A549 (cell line): Measurements from ENCODE around the gene LCN15. TPM values are rescaled to one million over a fixed set of nuclear protein-coding genes. Genes with fewer than 3 reads are reported as not detected.
A peak's percentile ranks its signal among the peaks of the same experiment; 100 is the strongest.

ENCODE experiments used
- ATAC-seq, 2 experiments: fragments of 200-7000 bp in 1 of 2; fragments of >200 bp in 1 of 2; cut with Nextera tagmentation in 1 of 2; cut with Tn5 transposase in 1 of 2; 3 replicates each; pipeline versions ENCODE4 v1.8.0 to v1.9.1; 2018 to 2020; ENCODE audit warnings: mild to moderate bottlenecking in 1 of 2, moderate library complexity in 1 of 2
- CTCF ChIA-PET: fragments of 300-600 bp; sonication (Branson Sonifier 250); formaldehyde crosslinking; extraction: SDS; loops from one replicate; lab custom pipeline; 2021; ENCODE audit warnings: antibody characterized with exemption, inconsistent platforms; lab: Yijun Ruan, JAX
- POLR2A ChIA-PET: fragments of 350-600 bp; formaldehyde crosslinking; extraction: SDS; loops from one replicate; lab custom pipeline; 2021; ENCODE audit warnings: antibody characterized with exemption, inconsistent platforms; lab: Yijun Ruan, JAX
- DNase-seq, 2 experiments: peaks; one replicate each; pipeline versions ENCODE4 v3.0.0 to v3.0.0-alpha.2; 2011 to 2016; ENCODE audit warnings: low read depth in 1 of 2, low spot score in 1 of 2
- FAIRE-seq: peaks from 2 replicates; lab custom pipeline; 2011; peaks lifted over from hg19 to GRCh38; lab: Jason Lieb, UNC
- H3K27ac ChIP-seq, 2 experiments: fragments of >200 bp; sonication (Bioruptor Twin); formaldehyde crosslinking; 3 replicates each; pipeline ENCODE4 v1.5.1; 2016 to 2017
- H3K4me1 ChIP-seq: fragments of >200 bp; sonication (Bioruptor Twin); formaldehyde crosslinking; 3 replicates; pipeline ENCODE4 v1.6.1; 2016
- H3K4me2 ChIP-seq: fragments of >200 bp; sonication (Bioruptor Twin); formaldehyde crosslinking; 3 replicates; pipeline ENCODE4 v1.6.1; 2016
- H3K4me3 ChIP-seq: fragments of >200 bp; sonication (Bioruptor Twin); formaldehyde crosslinking; 3 replicates; pipeline ENCODE4 v1.5.1; 2016
- H3K9me3 ChIP-seq: fragments of >200 bp; sonication (Bioruptor Twin); formaldehyde crosslinking; 3 replicates; pipeline ENCODE4 v1.6.1; 2016
- CBX2 ChIP-seq: fragments of 200-600 bp; sonication (generic); IDR thresholded peaks from 2 replicates; pipeline ENCODE4 v1.6.1; 2016; ENCODE audit warnings: low read depth, mild to moderate bottlenecking, borderline replicate concordance
- CBX8 ChIP-seq: fragments of 200-600 bp; sonication (generic); IDR thresholded peaks from 2 replicates; pipeline ENCODE4 v1.6.1; 2016
- CHD2 ChIP-seq: fragments of 150-350 bp; IDR thresholded peaks from 2 replicates; pipeline ENCODE4 v1.6.1; 2014; ENCODE audit warnings: low read length; ENCODE audit not compliant: partially characterized antibody
- CTCF ChIP-seq: fragments of >200 bp; sonication (Bioruptor Twin); formaldehyde crosslinking; IDR thresholded peaks from 3 replicates; pipeline ENCODE4 v1.5.1; 2016
- FOSL2 ChIP-seq, 2 experiments: fragments of 450-650 bp in 1 of 2; fragments of >200 bp in 1 of 2; sonication (Bioruptor Twin) in 1 of 2; formaldehyde crosslinking; IDR thresholded peaks; 2 replicates each; pipeline versions ENCODE4 v1.5.0 to v1.6.1; 2016 to 2020; ENCODE audit warnings: mild to moderate bottlenecking in 1 of 2, moderate library complexity in 1 of 2
- HDAC2 ChIP-seq: fragments of 200-600 bp; sonication (generic); IDR thresholded peaks from 2 replicates; pipeline ENCODE4 v1.6.1; 2016
- HEYL ChIP-seq: fragments of 250-450 bp; sonication (Bioruptor Pico); IDR thresholded peaks from 2 replicates; pipeline ENCODE4 v1.8.0; 2021; ENCODE audit warnings: mild to moderate bottlenecking, moderate library complexity
- HOXB5 ChIP-seq: fragments of 250-450 bp; sonication (Bioruptor Pico); IDR thresholded peaks from 2 replicates; pipeline ENCODE4 v1.5.0; 2020; ENCODE audit warnings: mild to moderate bottlenecking, moderate library complexity
- MYC ChIP-seq: IDR thresholded peaks from 2 replicates; pipeline ENCODE4 v1.6.1; 2012; ENCODE audit warnings: mild to moderate bottlenecking, inconsistent platforms, low read length, improper control_type of control experiment, borderline replicate concordance
- POLR2AphosphoS2 ChIP-seq: conservative IDR thresholded peaks from 2 replicates; pipeline ENCODE4 v1.6.1; 2012; ENCODE audit warnings: low read length, improper control_type of control experiment, inconsistent platforms
- SMC3 ChIP-seq: fragments of >200 bp; sonication (Bioruptor Twin); formaldehyde crosslinking; IDR thresholded peaks from 3 replicates; pipeline ENCODE4 v1.6.1; 2018; ENCODE audit warnings: inconsistent platforms
- USF2 ChIP-seq: fragments of 450-650 bp; IDR thresholded peaks from 2 replicates; pipeline ENCODE4 v1.6.1; 2014; ENCODE audit warnings: antibody characterized with exemption
- WGBS: methylation state at CpG from one replicate; pipeline ENCODE4 v1.1.6; 2017; ENCODE audit errors: missing lambda C conversion rate; 5-methylcytosine and 5-hydroxymethylcytosine counted together
- polyA plus RNA-seq, 4 experiments: library from polyadenylated mRNA; depleted of rRNA in 3 of 4; stranded (reverse); fragments of >200 nt; fragmentation: RNase III in 1 of 4; extraction: RNeasy Plus Mini Kit Qiagen cat#74134 plus additional on column Dnase treatment in 1 of 4; gene quantifications; 2 replicates in 3 of 4; 3 replicates in 1 of 4; pipeline ENCODE4 v1.2.3, GENCODE V29; 2011 to 2017
- TF ChIP-seq, protein P1 (sequence below): IDR thresholded peaks from 2 replicates; pipeline ENCODE4 v1.6.1; 2012
- TF ChIP-seq, protein P2 (sequence below): IDR thresholded peaks from 2 replicates; pipeline ENCODE4 v1.6.1; 2012

The LCN15 gene
- polyA plus RNA-seq, 2 of the 4 experiments (the other 2 are of a cell fraction) = 0.09 to 0.10 TPM

- H3K27ac ChIP-seq = no peak overlapping the region
- FAIRE-seq = no peak
- ChIA-PET CTCF (interaction anchor here (0.7 to 5.7 kb wide), 7 partner anchors 10 to 241 kb away, joined by 3 to 110 read pairs (median 6); partner anchors contain the start of genes AJM1 and RABL6), POLR2A (interaction anchor here (1.9 kb wide), 1 partner anchor 66 kb away, joined by 7 read pairs; no protein-coding TSS in a partner anchor)
- no peak overlapping the region for H3K4me3 ChIP-seq
- no peak for TF ChIP-seq CBX2
- no peak for TF ChIP-seq HOXB5 (CRISPR knock-in tag)
- no peak for TF ChIP-seq HDAC2
- no peak for TF ChIP-seq USF2
- TF ChIP-seq HEYL (CRISPR knock-in tag) = no peak
- TF ChIP-seq CBX8 = no peak
- no peak for TF ChIP-seq CTCF
- TF ChIP-seq, protein P1, sequence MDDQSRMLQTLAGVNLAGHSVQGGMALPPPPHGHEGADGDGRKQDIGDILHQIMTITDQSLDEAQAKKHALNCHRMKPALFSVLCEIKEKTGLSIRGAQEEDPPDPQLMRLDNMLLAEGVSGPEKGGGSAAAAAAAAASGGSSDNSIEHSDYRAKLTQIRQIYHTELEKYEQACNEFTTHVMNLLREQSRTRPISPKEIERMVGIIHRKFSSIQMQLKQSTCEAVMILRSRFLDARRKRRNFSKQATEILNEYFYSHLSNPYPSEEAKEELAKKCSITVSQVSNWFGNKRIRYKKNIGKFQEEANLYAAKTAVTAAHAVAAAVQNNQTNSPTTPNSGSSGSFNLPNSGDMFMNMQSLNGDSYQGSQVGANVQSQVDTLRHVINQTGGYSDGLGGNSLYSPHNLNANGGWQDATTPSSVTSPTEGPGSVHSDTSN = no peak
- no peak for TF ChIP-seq POLR2AphosphoS2
- TF ChIP-seq CHD2 = no peak
- TF ChIP-seq MYC = no peak
- TF ChIP-seq SMC3 = no peak
- TF ChIP-seq, protein P2, sequence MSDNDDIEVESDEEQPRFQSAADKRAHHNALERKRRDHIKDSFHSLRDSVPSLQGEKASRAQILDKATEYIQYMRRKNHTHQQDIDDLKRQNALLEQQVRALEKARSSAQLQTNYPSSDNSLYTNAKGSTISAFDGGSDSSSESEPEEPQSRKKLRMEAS = no peak
- no peak for DNase-seq
- ATAC-seq = no peak
- H3K4me2 ChIP-seq = no peak overlapping the region
- H3K9me3 ChIP-seq = no peaks in the 10 kb centered on the region
- WGBS = 88% methylated on average over 13 of the region's 14 CpGs
- H3K4me1 ChIP-seq = peaks cover 37% of the 10 kb centered on the region
Measured at GRCh38 chr9:136794281-136794999, 30.1 kb upstream of the LCN15 start.

DNA sequence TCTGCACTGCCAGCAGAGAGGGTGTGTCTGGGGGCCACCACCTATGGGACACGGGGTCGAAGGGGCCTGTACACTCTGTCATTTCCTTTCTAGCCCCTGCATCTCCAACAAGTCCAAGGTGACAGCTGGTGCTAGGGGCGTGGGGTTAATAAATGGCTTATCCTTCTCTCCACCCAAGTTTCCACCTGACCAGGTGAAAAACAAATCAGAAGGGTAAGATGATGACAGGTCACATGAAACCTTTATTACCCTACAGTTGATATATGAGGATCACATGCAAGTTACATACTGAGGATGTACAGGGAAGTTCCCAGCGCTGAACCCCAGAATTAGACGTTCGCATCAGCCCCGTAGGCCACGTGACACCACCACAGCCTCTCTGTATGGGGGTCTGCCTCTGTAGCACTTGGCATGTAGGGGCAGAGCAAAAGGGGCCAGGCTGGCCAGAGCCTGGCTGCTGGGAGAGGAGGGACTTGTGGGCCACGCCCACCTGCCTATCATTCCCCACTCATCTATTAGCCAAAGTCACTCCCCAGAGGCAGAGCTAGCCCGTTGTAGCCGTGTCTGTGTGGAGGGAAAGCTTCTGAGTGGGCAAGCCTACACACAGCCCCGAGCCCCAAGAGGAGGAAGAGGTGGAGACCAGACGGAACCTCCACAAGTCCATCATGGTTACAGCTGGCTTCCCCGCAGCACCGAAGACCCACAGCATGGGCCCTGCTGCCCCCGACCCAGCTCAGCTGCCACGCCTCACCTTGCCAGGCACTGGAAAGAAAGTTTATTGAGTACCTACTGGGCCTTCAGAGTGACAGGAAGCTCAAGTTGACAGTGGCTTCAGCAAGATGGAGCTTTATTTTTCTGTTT is 29.0 kb upstream of the LCN15 start:
- Histone ChIP-seq H3K4me1 (peaks cover 40% of the 10 kb centered on the region), H3K4me3 (no peak overlapping the region), H3K9me3 (no peaks in the 10 kb centered on the region), H3K27ac (no peak overlapping the region), H3K4me2 (no peak overlapping the region)
- ATAC-seq (no peak), DNase-seq (peak in 1 of 2 experiments; percentile 36), FAIRE-seq (no peak)
- no peak for TF ChIP-seq FOSL2 (IDR thresholded peaks at IDR 0.05)
- TF ChIP-seq FOSL2 (CRISPR knock-in tag; IDR thresholded peaks at IDR 0.05) = no peak
- TF ChIP-seq MYC = no peak
- WGBS = 71% methylated on average over 16 of the region's 17 CpGs
- POLR2A ChIA-PET = interaction anchor here (1.9 kb wide), 1 partner anchor 65 kb away, joined by 7 read pairs; no protein-coding TSS in a partner anchor
- CTCF ChIA-PET = interaction anchor here (0.6 to 5.7 kb wide), 20 partner anchors 11 to 333 kb away, joined by 3 to 110 read pairs (median 5); partner anchors contain the start of genes AJM1 and RABL6
